WERI-Rb-1 (cell line): ENCODE measurements around the gene OR4K17.
"Not testable (repeated sequence)": the region's sequence is repeated elsewhere in the genome, so short reads cannot be mapped to it uniquely, and the experiment has no call there.

Experiments used
- DNase-seq: peaks from one replicate; pipeline ENCODE4 v3.0.0-alpha.2; 2020
- H3K27ac ChIP-seq: fragments of 250-450 bp; sonication (Bioruptor Pico); 2 replicates; pipeline ENCODE4 v1.5.1; 2020; ENCODE audit warnings: mild to moderate bottlenecking, moderate library complexity
- H3K27me3 ChIP-seq: fragments of 250-450 bp; sonication (Bioruptor Pico); 2 replicates; pipeline ENCODE4 v1.5.1; 2021; ENCODE audit warnings: mild to moderate bottlenecking, low read depth, moderate library complexity; ENCODE audit not compliant: insufficient read depth, severe bottlenecking
- H3K36me3 ChIP-seq: fragments of 250-450 bp; sonication (Bioruptor Pico); 2 replicates; pipeline ENCODE4 v1.5.1; 2020; ENCODE audit warnings: mild to moderate bottlenecking, moderate library complexity
- H3K4me3 ChIP-seq: 2 replicates; pipeline ENCODE4 v1.5.1; 2011; ENCODE audit warnings: low read depth, mild to moderate bottlenecking, control low read depth, low read length
- H3K9me3 ChIP-seq: fragments of 250-450 bp; sonication (Bioruptor Pico); 2 replicates; pipeline ENCODE4 v1.5.1; 2021; ENCODE audit warnings: mild to moderate bottlenecking, moderate library complexity; ENCODE audit not compliant: severe bottlenecking
- TF ChIP-seq, protein P1 (sequence below): IDR thresholded peaks from 2 replicates; pipeline ENCODE4 v1.5.1; 2011; ENCODE audit warnings: low read depth, mild to moderate bottlenecking, control low read depth, inconsistent platforms, low read length

OR4K17 gene

DNA sequence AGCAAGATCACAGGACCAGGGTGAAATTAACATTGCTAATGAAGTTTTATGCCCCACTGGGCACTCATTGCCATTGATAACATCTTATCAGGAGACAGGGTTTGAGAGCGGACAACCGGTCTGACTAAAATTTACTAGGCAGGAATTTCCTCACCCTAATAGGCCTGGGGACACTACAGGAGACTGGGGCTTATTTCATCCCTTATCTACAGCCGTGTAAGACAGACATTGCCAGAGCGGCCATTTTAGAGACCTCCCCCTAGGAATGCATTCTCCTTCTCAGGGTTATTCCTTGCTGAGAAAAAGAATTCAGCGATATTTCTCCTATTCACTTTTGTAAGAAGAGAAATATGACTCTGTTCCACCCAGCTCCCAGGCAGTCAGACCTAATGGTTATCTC, 8.3 kb downstream of the OR4K17 start:
- peaks cover 4% of the 10 kb centered on the region for H3K27me3 ChIP-seq
- H3K9me3 ChIP-seq, result peaks cover 4% of the 10 kb centered on the region
- H3K4me3 ChIP-seq, result no peak overlapping the region
- no peak overlapping the region for H3K27ac ChIP-seq
- DNase-seq, result no peak
- H3K36me3 ChIP-seq, result no peaks in the 10 kb centered on the region
- TF ChIP-seq, protein P1, sequence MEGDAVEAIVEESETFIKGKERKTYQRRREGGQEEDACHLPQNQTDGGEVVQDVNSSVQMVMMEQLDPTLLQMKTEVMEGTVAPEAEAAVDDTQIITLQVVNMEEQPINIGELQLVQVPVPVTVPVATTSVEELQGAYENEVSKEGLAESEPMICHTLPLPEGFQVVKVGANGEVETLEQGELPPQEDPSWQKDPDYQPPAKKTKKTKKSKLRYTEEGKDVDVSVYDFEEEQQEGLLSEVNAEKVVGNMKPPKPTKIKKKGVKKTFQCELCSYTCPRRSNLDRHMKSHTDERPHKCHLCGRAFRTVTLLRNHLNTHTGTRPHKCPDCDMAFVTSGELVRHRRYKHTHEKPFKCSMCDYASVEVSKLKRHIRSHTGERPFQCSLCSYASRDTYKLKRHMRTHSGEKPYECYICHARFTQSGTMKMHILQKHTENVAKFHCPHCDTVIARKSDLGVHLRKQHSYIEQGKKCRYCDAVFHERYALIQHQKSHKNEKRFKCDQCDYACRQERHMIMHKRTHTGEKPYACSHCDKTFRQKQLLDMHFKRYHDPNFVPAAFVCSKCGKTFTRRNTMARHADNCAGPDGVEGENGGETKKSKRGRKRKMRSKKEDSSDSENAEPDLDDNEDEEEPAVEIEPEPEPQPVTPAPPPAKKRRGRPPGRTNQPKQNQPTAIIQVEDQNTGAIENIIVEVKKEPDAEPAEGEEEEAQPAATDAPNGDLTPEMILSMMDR, result no peak

DNA sequence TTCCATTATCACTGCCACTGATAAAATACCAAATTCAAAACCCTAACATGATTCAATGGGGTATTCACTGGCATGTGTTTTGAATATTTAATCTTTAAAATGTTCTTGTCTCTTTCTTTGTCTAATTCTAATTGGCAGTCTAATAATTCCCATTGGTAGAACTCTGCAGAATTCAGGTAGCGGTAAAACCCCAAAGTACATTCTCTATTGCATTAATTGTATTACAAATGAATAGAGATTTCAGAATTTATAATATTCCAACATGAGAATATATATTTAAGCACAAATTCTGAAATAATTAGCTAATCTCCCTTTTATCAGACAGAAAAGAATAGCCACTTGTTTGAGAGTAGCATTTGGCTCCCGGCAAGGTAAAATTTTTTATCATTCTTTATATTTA, 28.0 kb downstream of the OR4K17 start, which contains the start of gene OR4N5:
Gene OR4N5, plus strand, starts transcription at position 301 of the 400 bp plus-strand sequence. CDS start 4,916 bp downstream, outside the sequence.
- H3K4me3 ChIP-seq, result no peak within 1 kb of the TSS
- no peak within 1 kb of the TSS for H3K27ac ChIP-seq
- TF ChIP-seq, protein P1, result no peak
- DNase-seq, result no peak
- H3K36me3 ChIP-seq, result no peaks in the 10 kb centered on the region
- H3K9me3 ChIP-seq, result no peaks in the 10 kb centered on the region
- H3K27me3 ChIP-seq, result peaks cover 41% of the 10 kb centered on the region

DNA sequence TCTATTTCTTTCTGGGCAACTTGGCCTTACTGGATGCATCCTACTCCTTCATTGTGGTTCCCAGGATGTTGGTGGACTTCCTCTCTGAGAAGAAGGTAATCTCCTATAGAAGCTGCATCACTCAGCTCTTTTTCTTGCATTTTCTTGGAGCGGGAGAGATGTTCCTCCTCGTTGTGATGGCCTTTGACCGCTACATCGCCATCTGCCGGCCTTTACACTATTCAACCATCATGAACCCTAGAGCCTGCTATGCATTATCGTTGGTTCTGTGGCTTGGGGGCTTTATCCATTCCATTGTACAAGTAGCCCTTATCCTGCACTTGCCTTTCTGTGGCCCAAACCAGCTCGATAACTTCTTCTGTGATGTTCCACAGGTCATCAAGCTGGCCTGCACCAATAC, 33.4 kb downstream of the OR4K17 start:
- Histone ChIP-seq H3K4me3 (no peak overlapping the region), H3K27ac (no peak overlapping the region), H3K9me3 (no peaks in the 10 kb centered on the region), H3K36me3 (no peaks in the 10 kb centered on the region), H3K27me3 (peaks cover 49% of the 10 kb centered on the region)
- TF ChIP-seq, protein P1, result peak; percentile 38; the same call in 1 of the 2 replicates
- DNase-seq, result peak; percentile 6

DNA sequence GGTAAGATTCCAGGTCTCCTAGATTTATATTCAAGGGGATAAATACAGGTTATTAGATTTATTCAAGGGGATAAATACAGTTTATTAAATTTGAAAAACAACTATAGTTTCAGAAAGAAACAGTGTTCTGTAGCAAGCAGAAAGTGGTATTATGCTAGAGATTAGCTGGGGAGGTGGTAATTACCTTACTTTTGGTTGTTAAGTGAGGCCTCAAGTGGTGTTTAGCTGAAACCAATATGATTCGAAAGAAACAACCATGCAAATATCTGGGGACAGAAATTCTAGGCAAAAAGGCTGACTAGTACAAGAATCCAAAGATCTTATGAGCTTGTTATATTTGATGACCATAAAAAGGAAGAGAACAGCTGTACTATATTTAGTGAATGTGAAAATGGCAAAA, 34.3 kb downstream of the OR4K17 start:
- Histone ChIP-seq H3K36me3 (no peaks in the 10 kb centered on the region), H3K4me3 (no peak overlapping the region), H3K9me3 (no peaks in the 10 kb centered on the region), H3K27ac (no peak overlapping the region), H3K27me3 (peaks cover 40% of the 10 kb centered on the region)
- TF ChIP-seq, protein P1, result no peak
- DNase-seq, result no peak

DNA sequence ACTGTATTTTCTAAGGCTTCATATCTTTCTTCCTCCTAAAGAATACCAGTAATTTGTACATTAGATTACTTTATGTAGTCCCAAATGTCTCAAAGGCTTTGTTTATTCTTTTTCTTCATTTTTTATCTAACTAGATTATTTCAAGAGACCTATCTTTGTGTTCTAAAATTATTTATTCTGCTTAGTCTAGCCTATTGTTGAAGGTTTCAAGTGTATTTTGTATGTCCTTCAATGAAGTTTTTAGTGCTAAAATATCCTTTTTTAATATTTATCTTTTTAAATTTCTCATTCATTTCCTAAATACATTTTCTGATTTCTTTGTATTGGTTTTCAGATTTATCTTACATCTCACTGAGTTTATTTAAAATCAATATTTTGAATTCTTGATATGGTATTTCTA, 53.9 kb downstream of the OR4K17 start:
- H3K27me3 ChIP-seq, result peaks cover 11% of the 10 kb centered on the region
- peaks cover 3% of the 10 kb centered on the region for H3K9me3 ChIP-seq
- DNase-seq, result no peak
- no peak overlapping the region for H3K4me3 ChIP-seq
- no peaks in the 10 kb centered on the region for H3K36me3 ChIP-seq
- no peak overlapping the region for H3K27ac ChIP-seq
- TF ChIP-seq, protein P1, result no peak

DNA sequence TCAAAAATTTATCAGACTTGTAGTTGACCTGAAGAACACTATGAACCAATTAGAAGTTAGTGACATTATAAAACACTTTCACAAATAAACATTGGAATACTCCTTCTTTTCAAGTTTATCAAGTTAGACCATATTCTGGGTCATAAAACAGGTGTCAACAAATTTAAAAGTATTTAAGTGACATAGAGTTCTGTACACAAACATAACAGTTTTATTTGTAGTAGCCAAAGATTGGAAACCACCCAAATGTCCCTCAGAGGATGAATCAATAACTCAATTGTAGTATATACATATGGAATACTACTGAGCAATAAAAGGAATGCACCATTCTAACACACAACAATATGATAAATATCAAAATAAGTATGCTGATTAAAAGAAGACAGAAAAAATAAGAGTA, 56.6 kb downstream of the OR4K17 start:
- TF ChIP-seq, protein P1, result no peak

DNA sequence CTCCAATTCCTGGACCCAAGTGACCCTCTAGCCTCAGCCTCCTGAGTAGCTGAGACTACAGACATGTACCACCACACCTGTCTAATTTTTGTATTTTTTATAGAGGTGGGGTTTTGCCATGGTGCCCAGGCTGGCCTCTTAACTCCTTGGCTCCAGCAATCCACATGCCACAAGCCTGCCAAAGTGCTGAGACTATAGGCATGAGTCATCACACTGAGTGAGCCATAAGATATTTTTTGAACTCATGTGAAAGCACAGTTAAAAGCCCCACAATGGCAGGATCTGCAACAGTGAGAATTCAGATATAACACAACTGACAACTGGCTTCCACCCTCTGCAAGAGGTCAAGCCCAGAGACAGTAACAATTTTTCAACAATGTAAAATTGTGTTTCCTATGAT, 59.3 kb downstream of the OR4K17 start:
- H3K4me3 ChIP-seq, H3K27me3 ChIP-seq, H3K36me3 ChIP-seq, H3K9me3 ChIP-seq, DNase-seq, H3K27ac ChIP-seq: not testable (repeated sequence)

More for the DNA sequence above, 56.6 kb downstream of the OR4K17 start:
- peaks cover 8% of the 10 kb centered on the region for H3K27me3 ChIP-seq
- H3K27ac ChIP-seq, result no peak overlapping the region
- H3K36me3 ChIP-seq, result no peaks in the 10 kb centered on the region
- no peak overlapping the region for H3K4me3 ChIP-seq
- peaks cover 3% of the 10 kb centered on the region for H3K9me3 ChIP-seq
- no peak for DNase-seq
